Tongue (tissue), 2 donors: ENCODE results near the gene TBC1D14. TPM values are rescaled to one million over a fixed set of nuclear protein-coding genes. Genes with fewer than 3 reads are reported as not detected.

ENCODE experiments used
- DNase-seq: peaks from one replicate; pipeline ENCODE4 v3.0.0-alpha.2; 2015
- total RNA-seq: library from RNA; depleted of rRNA; stranded (reverse); fragments of >200 nt; gene quantifications from one replicate; pipeline ENCODE4 v1.2.3, GENCODE V29; 2014

TBC1D14 gene
- total RNA-seq, 1 donor from 2014 or later: 57.1 TPM

DNA sequence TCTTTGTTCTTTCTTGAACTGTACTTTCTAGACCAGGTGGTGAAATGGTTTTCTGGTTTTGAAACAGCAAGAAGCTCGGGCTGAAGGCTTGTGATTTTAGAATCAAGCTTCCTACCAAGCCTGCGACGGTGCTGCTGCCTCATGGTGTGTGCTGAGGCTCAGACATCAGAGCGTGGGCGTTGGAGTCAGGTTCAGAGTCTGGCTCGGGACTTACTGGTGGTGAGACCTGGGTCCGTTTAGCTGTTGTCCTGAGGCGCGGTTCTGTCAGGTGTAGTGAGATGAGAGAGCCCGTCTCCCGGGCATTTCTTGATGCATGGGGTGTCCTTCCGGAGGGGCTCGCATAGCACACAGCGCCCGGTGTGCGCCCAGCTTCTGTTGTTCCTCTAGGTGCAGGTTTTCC lies 113.9 kb downstream of the TBC1D14 start:
- no peak for DNase-seq

DNA sequence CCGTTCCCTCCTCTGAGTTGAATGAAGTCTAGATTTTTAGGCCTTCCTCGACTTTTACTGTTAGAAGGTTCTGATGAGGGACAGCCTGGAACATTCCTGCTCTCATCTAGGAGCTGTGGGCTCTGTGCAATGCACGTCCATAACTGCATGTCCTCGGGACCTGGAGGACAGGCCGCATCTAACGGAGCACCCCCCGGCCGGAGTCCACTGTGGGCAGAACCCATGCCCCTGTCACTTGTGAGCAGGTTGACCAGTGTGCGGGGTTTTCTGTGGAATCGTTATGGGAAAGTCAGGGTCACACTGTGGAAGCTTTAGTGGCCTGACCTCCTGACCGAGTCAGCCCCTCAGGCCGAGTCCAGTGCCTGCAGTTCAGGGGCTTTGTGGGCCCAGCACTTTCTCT lies 114.3 kb downstream of the TBC1D14 start:
- DNase-seq: no peak

DNA sequence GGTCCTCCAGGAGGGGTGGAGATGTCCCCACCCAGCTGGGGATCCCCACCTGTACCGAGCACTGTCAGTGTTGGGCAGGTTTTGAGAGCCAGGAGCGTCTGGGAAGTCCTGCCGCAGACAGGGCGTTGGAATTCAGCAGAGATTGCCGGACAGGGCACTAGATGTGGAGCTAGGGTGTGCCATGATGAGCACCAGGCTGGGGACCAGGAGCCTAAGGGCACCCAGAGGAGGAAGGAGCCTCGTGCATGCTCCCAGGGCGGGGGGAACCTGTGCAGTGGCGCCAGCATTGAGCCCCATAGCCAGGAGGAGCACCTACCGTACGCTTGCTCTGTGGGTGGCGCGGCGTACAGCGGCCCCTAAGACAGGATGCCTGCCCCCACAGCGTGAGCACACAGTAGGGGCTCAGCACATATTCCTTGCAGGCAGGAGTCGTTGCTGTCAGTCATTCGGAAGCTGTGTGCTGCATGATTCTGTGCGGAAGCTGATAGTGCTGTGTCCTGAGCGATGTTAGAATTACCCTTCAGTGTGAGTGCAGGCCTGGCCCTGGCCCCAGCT lies 114.8 kb downstream of the TBC1D14 start:
- DNase-seq: no peak

DNA sequence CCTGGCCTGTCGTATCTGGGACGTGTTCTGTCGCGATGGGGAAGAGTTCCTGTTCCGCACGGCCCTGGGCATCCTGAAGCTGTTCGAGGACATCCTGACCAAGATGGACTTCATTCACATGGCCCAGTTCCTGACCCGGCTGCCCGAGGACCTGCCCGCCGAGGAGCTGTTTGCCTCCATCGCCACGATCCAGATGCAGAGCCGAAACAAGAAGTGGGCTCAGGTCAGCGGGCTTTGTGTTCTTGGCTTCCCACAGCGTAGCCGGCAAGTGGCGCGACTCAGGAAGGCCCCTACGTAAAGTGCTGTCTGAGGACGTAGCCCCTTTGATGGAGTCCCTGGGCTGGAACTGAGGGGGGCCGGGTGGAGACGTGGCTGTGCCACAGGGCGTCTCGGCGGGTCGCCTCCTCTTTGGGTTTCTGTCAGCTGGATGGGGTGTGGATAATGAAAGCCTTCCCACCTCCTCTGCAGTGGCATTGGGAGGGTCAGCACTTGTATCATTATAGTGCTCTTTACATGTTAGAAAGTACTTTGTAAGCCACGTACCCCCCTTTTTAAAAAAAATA lies 115.5 kb downstream of the TBC1D14 start:
- no peak for DNase-seq

DNA sequence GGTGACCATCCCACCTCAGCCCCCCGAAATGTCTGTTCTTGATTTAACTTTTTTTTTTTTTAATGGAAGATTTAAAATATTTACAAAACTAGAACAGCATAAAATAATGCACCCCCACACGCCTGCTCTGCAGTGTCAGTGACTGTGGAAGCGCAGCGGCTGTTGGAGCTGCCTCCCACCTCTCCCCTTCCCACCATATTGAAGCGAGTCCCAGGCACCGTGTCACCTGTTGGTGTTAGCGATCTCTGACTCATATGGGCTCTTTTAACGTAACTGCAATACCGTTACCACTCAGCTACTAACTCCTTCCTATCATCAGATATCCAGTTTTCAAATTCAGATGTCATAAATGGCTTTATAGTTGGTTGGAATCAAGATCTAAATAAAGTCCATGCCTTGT lies 116.5 kb downstream of the TBC1D14 start:
- no peak for DNase-seq

DNA sequence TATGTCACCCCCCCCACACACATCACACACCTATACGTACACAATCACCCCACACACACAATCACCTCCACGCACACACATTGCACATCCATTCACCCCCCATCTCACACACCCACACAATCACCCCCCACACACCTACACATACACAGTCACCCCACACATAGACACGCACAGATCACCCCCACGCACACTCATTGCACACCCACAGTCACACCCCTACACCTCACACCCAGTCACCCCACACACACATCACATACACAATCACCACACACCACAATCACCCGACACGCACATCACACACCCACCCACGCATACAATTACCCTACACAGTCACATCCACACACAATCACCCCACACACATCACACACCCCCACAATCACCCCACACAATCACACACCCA lies 117.7 kb downstream of the TBC1D14 start:
- no peak for DNase-seq

DNA sequence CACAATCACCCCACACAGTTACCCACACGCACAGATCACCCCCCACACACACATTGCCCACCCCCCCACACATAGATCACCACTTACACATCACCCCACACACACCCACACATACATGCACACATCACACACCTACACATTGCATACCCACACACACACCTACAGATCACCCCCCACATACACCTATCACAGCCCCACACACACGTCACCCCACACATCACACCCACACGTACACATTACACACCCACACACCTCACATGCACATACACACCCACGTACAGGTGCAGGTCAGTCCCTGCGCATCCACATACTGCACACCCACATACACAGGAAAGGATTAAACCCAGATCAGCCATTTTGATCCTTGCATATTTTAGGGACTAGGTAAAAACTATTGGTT lies 118.3 kb downstream of the TBC1D14 start:
- no peak for DNase-seq

DNA sequence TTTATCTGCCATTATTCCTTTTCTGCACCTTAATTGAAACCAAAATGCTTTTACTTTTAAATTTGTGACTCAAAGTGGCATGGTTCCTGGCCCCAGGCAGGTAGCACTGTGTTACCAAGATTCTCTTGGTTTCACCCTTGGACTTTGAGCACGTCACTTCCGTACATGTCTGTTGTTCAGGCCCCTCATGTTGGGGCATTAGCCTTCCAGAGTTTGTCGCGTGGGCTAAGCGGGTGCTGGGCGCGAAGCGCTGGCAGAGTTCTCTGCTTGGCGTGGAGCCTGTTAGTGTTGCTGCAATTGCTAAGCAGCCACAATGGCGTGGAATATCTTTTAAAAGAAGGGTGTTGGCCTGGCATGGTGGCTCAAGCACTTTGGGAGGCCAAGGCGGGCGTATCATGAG lies 119.6 kb downstream of the TBC1D14 start:
- DNase-seq: no peak

DNA sequence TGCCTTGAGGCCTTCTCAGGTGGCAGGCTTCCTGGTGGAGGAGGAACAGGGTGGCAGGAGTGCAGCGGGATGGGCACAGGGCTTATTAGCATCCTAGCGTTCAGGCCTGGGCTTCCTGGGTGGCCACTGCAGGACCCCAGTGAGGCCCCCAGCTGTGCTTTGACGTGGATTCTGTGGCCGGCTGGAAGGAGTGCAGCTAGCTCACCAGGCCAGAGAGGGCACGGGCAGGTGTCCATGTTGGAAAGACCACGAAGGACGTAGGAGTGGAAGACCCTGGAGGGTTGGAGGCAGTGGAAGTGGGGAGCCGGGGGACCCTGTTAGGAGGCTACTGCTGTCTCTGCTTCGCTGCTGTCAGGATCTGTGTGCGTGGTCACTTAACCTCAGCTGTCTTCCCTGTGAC lies 120.3 kb downstream of the TBC1D14 start:
- DNase-seq: no peak

DNA sequence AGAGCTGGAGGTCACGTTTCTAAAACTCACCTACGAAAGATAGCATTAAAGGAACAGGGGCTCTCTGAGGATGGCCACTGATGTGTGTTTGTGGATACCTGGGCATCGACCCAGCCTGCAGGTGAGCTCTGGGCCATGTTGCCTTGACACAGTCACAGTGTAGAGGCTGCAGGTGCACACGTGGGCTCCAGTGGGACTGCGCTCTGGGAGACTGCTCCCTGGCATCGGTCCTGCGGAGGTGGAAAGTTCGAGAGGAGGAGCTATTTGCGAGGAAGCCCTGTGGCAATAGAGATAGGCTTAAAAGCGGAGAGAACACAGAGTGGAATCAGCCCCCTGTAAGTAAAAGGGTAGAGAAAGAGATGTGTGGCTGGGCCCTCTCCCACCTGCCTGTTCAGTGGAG lies 121.2 kb downstream of the TBC1D14 start:
- DNase-seq: no peak

DNA sequence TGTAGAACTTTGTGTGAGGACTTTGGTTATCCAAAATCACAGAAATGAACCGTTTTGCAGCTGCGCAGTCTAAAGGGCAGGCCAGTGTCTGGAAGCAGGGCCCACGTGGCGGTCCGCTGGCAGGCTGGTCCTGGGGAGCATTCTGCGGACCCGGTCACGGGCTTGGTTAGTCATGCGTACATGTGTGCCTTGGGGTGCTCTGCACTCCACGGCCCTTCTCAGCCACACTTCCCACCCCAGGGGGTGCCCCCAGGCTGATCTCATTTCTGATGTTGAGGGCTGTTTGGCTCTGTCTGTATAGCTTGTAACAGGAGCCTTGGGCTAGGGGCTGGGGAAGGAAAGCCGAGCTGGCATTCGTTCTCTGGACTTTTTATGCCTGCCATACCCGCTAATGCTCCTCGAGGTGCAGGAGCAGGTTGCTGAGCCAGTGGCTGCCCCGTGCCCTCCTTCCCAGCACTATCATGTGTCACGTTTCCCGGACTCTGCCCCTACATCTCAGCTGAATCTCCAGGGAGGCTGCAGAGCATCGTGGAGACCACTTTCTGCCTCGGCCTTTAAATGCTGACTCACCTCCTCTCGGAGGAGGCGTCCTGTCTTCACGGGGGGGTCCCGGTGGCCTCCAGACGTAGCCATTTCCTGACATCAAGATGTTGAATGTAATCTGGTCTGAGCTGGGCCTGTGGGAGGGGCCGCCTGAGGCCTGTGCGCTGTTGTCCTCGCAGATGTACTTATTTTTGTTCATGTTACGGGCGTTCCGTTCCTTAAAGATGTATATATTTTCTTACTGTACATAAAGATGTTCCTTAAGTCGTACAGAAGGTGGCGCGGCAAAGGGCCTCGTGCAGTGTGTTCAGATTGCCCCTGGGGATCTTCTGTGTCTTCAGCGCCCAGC lies 122.2 kb downstream of the TBC1D14 start:
- DNase-seq: no peak

DNA sequence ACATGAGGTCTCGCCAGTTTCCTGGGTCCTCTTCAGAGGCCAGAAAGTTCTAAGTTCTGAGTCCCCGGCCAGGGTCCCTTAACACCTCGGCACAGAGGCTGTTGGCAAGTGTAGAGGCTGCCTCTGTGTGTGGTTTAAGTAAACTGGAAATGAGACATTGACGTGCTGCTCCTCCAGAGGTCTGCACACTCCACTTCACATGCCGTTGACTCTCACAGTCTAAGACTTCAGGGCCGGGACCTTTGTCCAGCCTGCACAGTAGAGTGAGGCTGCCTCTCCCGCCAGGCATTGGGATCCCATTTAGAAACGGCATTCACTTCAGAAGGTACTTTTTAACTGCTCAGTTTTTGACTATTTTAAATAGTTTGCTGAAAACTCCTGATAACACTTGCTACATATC lies 123.0 kb downstream of the TBC1D14 start:
- no peak for DNase-seq

DNA sequence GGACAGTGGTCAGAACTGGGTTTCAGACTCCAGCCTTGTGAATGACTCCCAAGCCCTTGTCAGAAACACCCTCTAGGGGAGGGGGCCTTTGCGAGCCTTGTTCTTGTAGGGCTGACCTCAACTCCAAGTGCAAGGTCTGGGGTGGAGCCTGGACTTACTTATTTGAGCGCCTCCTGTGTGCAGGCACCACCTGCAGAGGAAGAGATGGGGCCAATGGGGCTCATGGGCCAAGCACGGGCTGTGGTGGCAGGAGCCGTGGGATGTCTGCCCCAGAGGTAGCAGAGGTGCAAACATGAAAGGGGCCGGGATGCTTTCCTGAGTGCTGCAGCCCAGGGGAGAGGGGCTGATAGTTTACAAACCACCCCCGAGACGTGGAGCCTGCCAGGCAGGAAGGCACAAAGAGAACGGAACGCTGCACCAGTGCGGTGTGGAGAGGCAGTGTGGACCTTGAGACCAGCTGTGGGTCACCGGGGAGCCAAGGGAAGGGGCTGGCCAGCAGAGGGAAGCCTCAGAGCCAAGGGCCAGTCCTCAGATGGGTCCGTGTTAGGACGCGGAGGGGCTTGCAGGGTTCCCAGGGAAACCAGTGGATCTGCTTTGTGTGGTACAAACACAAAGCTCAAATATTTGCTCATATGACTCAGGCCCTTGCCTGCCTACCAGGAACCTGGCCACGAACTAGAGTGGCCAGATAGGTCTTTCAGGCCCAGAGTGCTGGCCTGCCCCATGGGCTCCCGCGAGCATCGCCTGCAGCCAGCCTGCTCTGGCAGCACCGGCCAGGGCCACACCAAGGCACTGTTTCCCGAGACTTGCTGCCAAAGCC lies 124.8 kb downstream of the TBC1D14 start:
- no peak for DNase-seq

DNA sequence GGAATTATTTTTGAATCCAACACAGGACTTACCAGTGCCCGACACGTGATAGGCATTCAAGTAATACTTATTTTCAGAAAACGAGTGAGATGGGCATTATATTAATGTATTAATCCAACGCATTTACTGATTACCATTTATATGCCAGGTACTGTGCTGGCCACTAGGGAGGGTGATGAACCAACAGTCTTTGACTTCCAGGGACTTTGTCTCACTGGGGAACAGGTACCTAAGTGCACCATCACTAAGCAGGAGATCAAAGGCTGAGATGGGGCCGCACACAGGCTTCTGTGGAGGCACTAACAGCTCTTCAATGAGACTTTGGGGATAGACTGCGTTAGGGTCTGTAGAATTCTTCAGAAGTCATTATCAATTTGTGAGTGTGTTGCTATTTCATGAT lies 127.8 kb downstream of the TBC1D14 start:
- DNase-seq: no peak

DNA sequence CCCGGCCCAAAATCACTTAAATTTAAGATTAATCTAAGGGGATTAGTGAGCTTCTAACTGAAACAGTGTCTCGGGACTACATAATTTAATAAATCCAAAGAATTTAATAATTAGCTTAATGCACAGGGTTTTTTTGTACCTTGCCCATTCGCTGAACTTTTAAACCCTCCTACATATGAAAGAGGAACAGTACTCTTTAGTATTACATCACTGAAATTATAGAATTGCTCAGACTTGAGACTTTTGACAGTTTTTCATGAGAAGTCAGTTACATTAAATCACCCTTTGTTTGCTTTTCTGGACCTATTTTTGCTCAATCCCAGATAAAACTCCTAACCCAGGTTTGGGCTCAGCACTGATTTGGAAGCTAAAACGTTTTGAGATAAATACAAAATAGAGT lies 131.1 kb downstream of the TBC1D14 start:
- DNase-seq: no peak

DNA sequence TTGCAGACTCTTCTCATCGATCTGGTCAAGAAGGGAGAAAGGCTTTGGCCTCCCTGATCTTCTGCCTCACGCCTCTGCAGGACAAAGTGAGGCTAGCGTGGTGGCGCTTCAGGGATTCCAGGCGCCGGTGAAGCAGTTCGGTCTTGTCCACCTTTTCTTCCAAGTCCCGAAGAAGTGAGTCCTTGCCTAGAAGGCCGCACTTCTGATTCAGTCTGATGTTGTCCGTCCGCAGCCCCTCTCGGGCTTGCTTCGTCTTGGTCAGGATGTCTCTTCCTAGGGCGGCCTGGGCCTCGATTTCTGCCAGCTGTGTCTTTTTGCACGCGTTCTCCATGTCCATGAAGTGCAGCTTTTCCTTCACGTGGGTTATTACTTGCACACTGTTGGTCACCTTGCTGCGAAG lies 131.6 kb downstream of the TBC1D14 start:
- DNase-seq: no peak

DNA sequence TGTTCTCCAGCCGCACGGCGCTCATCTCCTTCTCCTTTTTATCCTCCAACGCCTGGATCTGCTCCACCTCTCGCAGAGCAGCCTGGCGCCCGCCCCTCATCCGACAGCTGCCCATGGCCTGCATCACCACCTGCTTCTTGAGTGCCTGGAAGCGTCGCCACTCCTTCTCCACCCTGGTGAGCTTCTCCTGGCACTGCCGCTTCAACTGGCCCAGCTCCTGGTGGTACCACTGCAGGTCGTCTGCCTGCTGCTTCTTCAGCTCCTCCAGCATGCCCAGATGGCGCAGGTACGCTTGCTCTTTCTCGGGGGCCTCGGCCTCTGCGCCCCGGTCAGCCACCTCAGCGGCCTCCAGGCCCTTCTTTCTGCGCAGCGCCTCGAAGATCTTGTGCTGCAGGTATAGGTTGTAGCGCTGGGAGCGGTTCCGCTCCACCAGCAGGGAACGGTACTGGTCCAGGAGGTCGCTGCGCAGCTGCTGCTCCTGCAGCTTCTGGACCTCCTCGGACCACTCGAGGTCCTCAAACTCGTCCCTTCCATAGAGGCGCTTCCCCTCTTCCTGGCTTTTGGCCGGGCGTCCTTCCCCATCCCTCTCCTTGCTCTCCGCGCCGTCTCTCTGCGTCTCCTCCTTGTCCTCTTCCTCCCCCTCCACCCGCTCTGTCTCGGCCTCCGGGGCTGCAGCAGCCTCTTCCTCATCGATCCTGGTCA lies 132.3 kb downstream of the TBC1D14 start:
- DNase-seq: peak; percentile 78

DNA sequence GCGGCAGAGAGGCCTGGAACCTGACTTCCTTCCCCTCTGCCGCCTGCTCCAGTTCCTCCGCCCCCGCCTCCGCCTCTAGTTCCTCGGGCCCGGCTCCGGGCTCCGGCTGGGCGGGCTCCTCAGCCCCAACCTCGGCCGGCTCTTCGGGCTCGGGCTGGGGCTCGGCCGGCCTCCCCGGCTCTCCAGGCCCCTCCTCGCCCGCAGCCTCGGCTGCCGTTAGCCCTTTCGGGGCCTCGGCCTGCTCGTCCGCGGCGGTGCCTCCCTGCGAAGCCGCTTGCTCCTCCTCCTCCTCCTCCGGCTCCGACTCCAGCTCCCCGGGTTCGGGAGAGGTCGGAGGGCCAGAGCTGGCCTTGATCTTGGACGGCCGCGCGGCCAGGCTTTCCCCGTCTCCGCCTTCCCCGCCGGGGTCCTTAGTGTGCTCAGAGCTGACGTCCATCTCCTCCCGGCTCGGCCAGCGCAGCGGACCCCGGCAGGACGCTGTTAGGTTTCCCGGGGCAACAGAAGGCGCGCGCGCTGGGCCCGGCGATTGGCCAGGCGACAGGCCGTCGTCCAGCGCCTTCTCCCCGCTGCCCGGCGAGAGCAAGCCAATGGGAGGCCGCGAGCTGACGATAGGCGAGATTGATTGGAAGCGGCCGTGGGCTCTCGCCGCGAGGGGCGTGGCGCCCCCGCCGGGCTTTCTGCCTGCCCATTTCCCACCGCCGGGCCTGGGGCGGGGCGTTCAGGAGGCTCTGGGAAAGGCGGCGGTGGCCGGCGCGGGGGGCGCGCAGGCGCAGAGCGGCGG lies 133.1 kb downstream of the TBC1D14 start:
- DNase-seq: peak; percentile 99

DNA sequence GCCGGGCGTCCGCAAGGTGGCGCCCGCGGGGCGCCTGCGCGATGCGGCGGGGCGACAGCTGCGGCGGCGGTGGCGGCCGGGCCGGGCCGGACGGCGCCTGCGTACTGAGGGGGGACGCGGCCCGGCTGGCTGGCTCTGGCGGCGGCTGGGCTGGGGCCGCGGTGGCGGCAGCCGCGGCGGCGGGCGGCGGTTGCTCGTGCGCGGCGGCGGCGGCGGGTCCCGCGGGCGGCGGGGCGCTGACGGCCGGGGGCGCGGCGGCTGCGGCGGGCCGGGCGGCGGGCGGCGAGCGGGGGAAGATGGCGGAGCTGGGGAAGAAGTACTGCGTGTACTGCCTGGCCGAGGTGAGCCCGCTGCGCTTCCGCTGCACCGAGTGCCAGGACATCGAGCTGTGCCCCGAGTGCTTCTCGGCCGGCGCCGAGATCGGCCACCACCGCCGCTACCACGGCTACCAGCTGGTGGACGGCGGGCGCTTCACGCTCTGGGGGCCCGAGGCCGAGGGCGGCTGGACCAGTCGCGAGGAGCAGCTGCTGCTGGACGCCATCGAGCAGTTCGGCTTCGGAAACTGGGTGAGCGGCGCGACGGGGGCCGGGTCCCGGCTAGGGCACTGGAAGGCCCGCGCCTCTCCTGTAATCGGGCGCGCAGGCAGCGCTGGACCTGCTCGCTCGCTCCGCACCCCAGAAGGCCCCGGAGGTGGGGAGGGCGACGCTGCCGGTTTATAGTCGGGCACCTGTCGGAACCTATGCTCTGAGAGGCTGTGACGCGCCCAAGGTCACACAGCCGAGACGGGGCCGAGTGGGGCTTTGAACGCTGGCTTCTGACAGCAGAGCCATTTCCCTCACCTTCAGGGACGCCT lies 133.9 kb downstream of the TBC1D14 start, which contains the start of gene TADA2B:
Gene TADA2B (plus strand): TSS at position 89 of the 853 bp plus-strand sequence. CDS start 208 bp downstream, at position 297.
- peak; percentile 56 for DNase-seq
